PC-9 (cell line): ENCODE data around the gene NIPSNAP3A.

Source experiments
- CTCF ChIP-seq: fragments of 200-600 bp; sonication (generic); conservative IDR thresholded peaks from 2 replicates; pipeline ENCODE4 v1.6.1; 2017; ENCODE audit warnings: mixed run types, antibody characterized with exemption, mild to moderate bottlenecking, moderate library complexity
- EZH2 ChIP-seq: fragments of 200-600 bp; sonication (generic); IDR thresholded peaks from 2 replicates; pipeline ENCODE4 v1.8.0; 2017; ENCODE audit warnings: antibody characterized with exemption, low read depth

- no peak for TF ChIP-seq EZH2
- TF ChIP-seq CTCF = no peak
Observed at GRCh38 chr9:104800068-104800785, 52.7 kb downstream of the NIPSNAP3A start.
